ENCODE measurements around the gene KASH5. TPM values are rescaled to one million over a fixed set of nuclear protein-coding genes. Genes with fewer than 3 reads are reported as not detected.

KASH5 gene
- total and polyA plus RNA-seq, 2 of the 8 experiments (the other 6 are each of a cell fraction or from before 2014, with no cell fraction given): 0.05 to 0.19 TPM

GRCh38 chr19:49403404-49404187 is 15.5 kb downstream of the KASH5 start:
- no peak overlapping the region for H3K14ac ChIP-seq (ENCODE audit: insufficient read length)
- POLR2A ChIA-PET (ENCODE audit: partially characterized antibody): interaction anchor here (0.6 to 4.0 kb wide), 18 partner anchors 9 to 138 kb away, joined by 3 to 38 read pairs (median 4); partner anchors contain the start of genes ALDH16A1, GFY, PTH2 and TEAD2
- 31% methylated on average over 7 of the region's 7 CpGs; no CpG with 5 or more reads in 1 of the 2 experiments for WGBS, 2 experiments (ENCODE audit: extremely low coverage in 1 of 2, insufficient coverage in 1 of 2, insufficient read length in 1 of 2, insufficient replicate concordance in 2 of 2, low coverage in 1 of 2, low lambda C conversion rate in 2 of 2, missing lambda C conversion rate in 1 of 2)
- peak overlapping the region; percentile 69 for H2BK120ac ChIP-seq (replicated peaks; ENCODE audit: low read depth, low read length)
- no peaks in the 10 kb centered on the region for H3K27me3 ChIP-seq (replicated peaks in 1 of 4; ENCODE audit: control insufficient read depth in 3 of 4, extremely low read depth in 1 of 4, insufficient read depth in 3 of 4, low read length in 3 of 4)
- H3K79me2 ChIP-seq (ENCODE audit: control insufficient read depth in 1 of 2, insufficient read depth in 2 of 2, low read length in 2 of 2): no peaks in the 10 kb centered on the region
- FAIRE-seq (peak; percentile 99), DNase-seq (ENCODE audit: low read depth in 1 of 2, low spot score in 2 of 2) (peak; percentile 49 to 77)
- H3K27ac ChIP-seq (ENCODE audit: low read depth, low read length): peak overlapping the region; percentile 69
- H4K8ac ChIP-seq (ENCODE audit: extremely low read depth, insufficient read depth, low read length): peak overlapping the region; percentile 79; the same call in 1 of the 2 replicates
- peak overlapping the region; percentile 94 for H4K91ac ChIP-seq (replicated peaks; ENCODE audit: insufficient read length, low read length)
- H3K56ac ChIP-seq (replicated peaks; ENCODE audit: insufficient read length, low read depth, low read length): no peak overlapping the region
- peak overlapping the region; percentile 91 for H2BK20ac ChIP-seq (ENCODE audit: low read length)
- peak overlapping the region; percentile 48 for H3K18ac ChIP-seq (ENCODE audit: extremely low read depth, low read length)
- H4K5ac ChIP-seq (ENCODE audit: insufficient read length, low read depth, low read length): peak overlapping the region; percentile 92
- no peaks in the 10 kb centered on the region for H3K36me3 ChIP-seq (ENCODE audit: control insufficient read depth in 2 of 4, insufficient read depth in 4 of 4, low read length in 3 of 4)
- H2BK12ac ChIP-seq (ENCODE audit: low read depth, low read length): peak overlapping the region; percentile 80; the same call in 1 of the 2 replicates
- peak overlapping the region in 3 of 4 experiments; percentile 12 to 23 (median 17); a peak in 2 of 8 replicates for H3K4me3 ChIP-seq (ENCODE audit: extremely low read depth in 1 of 4, insufficient read depth in 2 of 4, low read depth in 3 of 4, low read length in 4 of 4)
- CTCF ChIA-PET (ENCODE audit: partially characterized antibody): interaction anchor here (0.7 to 3.7 kb wide), 10 partner anchors 10 to 41 kb away, joined by 3 to 51 read pairs (median 4); partner anchors contain the start of genes GFY and PTH2
- H2AFZ ChIP-seq (ENCODE audit: low read length): no peak overlapping the region
- H4K20me1 ChIP-seq (replicated peaks in 1 of 2; ENCODE audit: control insufficient read depth in 1 of 2, insufficient read depth in 2 of 2, low read length in 2 of 2): no peaks in the 10 kb centered on the region
- H3K79me1 ChIP-seq (ENCODE audit: low read depth, low read length): no peaks in the 10 kb centered on the region
- H3K4me1 ChIP-seq (replicated peaks in 1 of 4; ENCODE audit: control insufficient read depth in 3 of 4, insufficient read depth in 4 of 4, low read length in 3 of 4): peaks cover 5 to 28% (median 12%) of the 10 kb centered on the region in 4 experiments
- no peak overlapping the region for H3K9ac ChIP-seq (replicated peaks in 1 of 4; ENCODE audit: extremely low read depth in 1 of 4, low read depth in 3 of 4, low read length in 3 of 4)
- H2BK5ac ChIP-seq (ENCODE audit: low read depth, low read length): peak overlapping the region; percentile 85; the same call in 1 of the 2 replicates
- no peak overlapping the region for H3K23ac ChIP-seq (ENCODE audit: insufficient read length)
- peak overlapping the region; percentile 13; the same call in 1 of the 2 replicates for H2AK5ac ChIP-seq (ENCODE audit: low read depth, low read length)
- H3K9me3 ChIP-seq (ENCODE audit: insufficient read depth in 2 of 2, low read depth in 1 of 2, low read length in 1 of 2): no peaks in the 10 kb centered on the region
- peak overlapping the region; percentile 73 for H3K4ac ChIP-seq (replicated peaks; ENCODE audit: insufficient read length, low read depth, low read length)
- H2BK15ac ChIP-seq (ENCODE audit: low read length): peak overlapping the region; percentile 21; the same call in 1 of the 2 replicates
- peak overlapping the region; percentile 26 to 63 for H3K4me2 ChIP-seq (ENCODE audit: insufficient read depth in 1 of 2, low read depth in 2 of 2, low read length in 2 of 2)
- no peaks in the 10 kb centered on the region for H3K23me2 ChIP-seq (ENCODE audit: low read depth, low read length)
- TF ChIP-seq E2F6 (IDR thresholded peaks at IDR 0.05) (no peak), FOSL1 (IDR thresholded peaks at IDR 0.05; ENCODE audit: insufficient read depth, low read depth, low read length) (no peak), SAP30 (IDR thresholded peaks at IDR 0.05; ENCODE audit: insufficient read depth, insufficient replicate concordance, low read length) (no peak), KDM1A (IDR thresholded peaks at IDR 0.05; ENCODE audit: borderline replicate concordance, low read length) (no peak), EZH2 (IDR thresholded peaks at IDR 0.05; ENCODE audit: low read depth, low read length, severe bottlenecking) (no peak), EP300 (IDR thresholded peaks at IDR 0.05; ENCODE audit: borderline replicate concordance in 1 of 2, low read depth in 2 of 2, low read length in 2 of 2) (no peak; a peak in 1 of 3 replicates), GTF2F1 (IDR thresholded peaks at IDR 0.05; ENCODE audit: borderline replicate concordance, low read depth, low read length) (no peak), CHD2 (IDR thresholded peaks at IDR 0.05; ENCODE audit: low read length) (no peak; the same call in 1 of the 2 replicates), YY1 (IDR thresholded peaks at IDR 0.05; ENCODE audit: low read depth, low read length) (no peak)
